Renal cortical epithelial cell (primary cell): ENCODE results near the gene CRTC1. TPM values are rescaled to one million over a fixed set of nuclear protein-coding genes. Genes with fewer than 3 reads are reported as not detected.
"Not testable (repeated sequence)": the region's sequence is repeated elsewhere in the genome, so short reads cannot be mapped to it uniquely, and the experiment has no call there.

Experiments used
- DNase-seq: peaks from one replicate; pipeline ENCODE4 v3.0.0-alpha.2; 2011; ENCODE audit warnings: low read depth
- total RNA-seq: library from RNA; depleted of rRNA; stranded (reverse); fragments of >200 nt; gene quantifications from 2 replicates; pipeline ENCODE4 v1.2.3, GENCODE V29; 2014

CRTC1 gene
- total RNA-seq, 1 donor from 2014 or later, result 3.2 TPM

DNA sequence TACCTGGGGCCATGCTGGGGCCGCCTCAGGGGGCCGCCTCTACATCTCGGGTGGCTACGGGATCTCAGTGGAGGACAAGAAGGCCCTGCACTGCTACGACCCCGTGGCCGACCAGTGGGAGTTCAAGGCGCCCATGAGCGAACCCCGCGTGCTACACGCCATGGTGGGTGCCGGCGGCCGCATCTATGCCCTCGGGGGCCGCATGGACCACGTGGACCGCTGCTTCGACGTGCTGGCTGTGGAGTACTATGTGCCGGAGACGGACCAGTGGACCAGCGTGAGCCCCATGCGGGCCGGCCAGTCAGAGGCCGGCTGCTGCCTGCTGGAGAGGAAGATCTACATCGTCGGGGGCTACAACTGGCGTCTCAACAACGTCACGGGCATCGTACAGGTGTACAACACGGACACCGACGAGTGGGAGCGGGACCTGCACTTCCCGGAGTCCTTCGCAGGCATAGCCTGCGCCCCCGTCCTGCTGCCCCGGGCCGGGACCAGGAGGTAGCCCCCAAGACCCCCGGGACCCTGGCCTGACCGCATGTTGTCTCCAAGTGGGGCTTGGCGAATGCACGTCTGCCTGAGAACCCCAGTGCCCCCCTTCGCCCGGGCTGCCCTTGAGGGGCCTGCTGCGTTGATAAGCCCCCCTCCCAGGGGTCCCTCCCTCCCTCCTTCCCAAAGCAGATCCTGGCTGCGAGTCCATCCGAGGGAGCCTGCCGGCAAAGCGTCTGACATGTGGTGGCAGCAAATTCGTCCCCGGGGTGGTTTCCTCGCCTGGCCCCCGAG, 14.5 kb upstream of the CRTC1 start:
- no peak for DNase-seq

DNA sequence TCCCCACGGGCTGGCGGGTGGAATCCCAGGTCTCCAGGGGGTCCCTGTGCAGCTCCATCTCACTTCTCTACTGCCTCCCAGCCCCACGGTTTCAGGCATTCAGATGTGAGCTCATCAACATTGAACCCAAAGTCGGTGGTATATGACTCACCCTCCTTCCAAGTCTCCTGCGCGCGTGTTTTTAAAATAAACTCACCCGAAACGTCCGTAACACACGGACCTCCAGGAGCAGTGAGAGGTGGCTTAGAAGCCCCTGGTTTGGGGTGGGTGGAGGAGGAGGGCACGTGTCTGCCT, 14.0 kb upstream of the CRTC1 start:
- no peak for DNase-seq

DNA sequence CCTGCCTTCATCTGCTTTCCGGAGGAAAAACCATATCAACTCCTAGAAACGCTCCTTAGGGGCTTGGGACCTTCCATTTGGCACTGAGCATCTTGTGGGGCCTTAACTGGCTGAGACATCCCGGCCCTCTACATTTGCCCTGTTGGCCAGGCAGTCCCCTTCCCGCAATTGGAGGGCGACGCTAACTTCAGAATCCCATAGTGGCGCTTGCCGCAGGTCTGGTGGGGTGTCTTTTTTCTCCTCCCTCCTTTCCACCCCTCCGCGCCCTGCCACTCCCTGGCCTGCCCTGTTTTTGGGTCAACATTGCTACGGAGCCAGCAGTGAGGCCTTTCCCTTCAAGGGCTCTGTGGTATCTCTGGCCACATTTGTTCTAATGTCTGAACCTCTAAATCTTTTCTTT, 13.6 kb upstream of the CRTC1 start:
- DNase-seq, result no peak

DNA sequence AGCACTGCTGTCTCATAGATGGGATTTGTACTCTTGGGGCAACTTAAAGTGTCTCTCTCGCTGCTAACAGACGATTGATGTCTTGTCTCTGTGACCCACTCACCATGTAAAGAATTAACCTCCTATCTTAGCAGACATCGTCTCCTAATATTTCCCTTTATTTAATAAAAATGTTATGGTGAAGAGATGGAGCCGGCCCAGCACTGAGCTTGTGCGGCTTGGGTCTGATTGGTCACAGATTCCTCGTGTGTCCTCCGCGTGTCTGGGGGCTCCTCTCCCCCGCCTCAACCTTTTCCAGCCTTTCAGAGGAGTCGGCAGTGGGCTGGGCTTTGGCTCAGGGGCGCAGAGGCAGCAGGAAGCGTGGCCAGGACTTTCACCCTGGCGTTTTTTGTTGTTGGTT, 13.2 kb upstream of the CRTC1 start:
- DNase-seq, result no peak

DNA sequence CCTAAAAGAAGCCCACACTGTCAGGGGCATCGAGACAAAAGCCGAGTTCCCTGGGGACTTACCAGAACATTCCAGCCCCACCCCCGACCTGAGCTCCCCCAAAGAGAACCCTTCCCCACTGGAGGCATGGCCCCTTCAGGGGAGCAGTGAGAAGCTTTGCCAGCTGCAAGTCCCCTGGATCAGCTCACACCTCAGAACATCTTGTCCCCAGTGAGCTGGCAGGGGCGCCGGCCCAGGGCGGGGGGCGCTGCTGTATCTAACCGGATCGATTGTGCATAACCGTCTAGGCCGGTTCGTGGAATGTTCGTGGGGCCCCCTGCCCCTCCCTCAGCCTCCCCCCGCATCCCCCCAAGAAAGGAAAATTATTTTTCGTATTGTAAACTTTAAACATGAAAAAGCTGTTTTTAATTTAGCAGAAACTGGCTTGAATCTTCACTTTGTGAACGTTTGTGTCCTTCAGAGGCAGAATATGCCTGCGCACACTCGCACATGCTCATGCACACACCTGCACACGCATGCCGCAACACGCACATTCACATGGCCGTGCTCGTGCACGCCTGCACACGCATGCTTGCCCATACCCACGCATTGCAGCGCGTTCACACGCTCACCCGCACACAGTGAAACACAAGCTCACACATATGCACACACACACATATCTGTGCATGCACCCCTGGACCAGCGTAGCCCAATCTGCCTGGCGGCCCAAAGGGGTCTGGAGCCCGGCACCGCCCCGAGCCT, 12.0 kb upstream of the CRTC1 start:
- no peak for DNase-seq

DNA sequence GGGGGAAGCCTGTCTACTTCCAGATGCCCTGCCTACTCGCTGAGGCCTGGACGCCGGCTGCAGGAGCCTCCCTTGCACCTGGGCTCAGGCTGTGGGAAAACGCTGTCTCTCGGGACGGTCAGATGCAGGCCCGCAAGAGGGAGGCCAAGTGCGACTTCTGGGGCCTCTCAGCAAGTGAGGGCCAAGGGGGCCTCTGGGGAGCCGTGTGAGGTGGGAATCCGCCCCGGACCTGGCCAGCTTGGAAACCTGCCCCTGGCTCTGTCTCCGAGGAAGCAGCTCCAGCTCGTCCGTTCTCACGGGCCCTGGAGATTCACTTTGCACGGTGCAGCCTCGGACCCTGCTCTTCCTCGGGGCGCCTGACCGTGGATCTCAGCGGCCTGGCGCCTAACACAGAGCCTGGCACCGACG, 11.4 kb upstream of the CRTC1 start:
- DNase-seq, result no peak

DNA sequence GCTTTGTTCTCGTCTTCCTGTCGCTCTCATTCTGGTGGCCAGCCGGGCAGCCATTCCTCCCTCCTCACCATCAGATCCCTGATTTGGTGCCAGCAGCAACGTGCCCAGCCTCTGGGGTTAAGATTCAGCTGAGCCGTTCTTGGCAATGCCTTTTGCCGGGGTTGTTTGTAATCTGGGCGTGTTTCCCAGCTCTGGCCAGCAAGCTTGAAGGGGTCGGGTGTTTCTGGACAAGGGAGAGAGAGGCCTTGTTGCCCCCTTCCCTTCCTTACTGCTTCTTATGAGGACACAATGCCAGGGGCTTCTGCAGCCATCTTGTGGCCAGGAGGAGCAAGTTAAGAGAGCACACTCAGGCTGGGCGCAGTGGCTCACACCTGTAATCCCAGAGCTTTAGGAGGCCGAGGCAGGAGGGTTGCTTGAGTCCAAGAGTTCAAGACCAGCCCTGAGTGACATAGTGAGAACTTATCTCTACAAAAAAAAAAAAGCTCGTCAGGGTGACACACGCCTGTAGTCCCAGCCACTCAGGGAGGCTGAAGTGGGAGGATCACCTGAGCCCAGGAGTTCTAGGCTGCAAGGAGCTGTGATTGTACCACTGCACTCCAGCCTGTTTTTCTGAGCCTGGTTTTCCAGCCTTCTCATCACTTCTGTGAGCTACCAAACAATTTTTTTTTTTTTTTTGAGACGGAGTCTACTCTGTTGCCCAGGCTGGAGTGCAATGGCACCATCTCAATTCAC, 10.7 kb upstream of the CRTC1 start:
- no peak for DNase-seq

DNA sequence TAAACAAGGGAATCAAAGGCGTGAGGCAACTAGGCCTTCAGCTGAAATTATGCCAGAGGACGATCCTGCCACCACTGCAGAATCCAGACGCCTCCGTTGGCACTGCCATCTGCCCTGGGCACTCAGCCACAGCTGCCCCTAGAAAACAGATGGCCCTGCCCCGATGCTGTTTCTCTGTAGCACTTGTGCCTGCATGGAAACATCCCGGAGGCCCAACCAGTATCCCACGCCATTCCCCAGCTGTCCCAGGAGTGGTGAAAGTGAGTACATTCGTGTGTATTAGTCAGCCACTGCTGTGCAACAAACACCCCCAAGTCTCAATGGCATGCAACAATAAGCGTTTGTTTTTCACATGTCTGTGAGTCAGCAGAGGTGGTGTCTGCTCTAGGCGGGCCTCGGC, 8.9 kb upstream of the CRTC1 start:
- DNase-seq, result no peak

DNA sequence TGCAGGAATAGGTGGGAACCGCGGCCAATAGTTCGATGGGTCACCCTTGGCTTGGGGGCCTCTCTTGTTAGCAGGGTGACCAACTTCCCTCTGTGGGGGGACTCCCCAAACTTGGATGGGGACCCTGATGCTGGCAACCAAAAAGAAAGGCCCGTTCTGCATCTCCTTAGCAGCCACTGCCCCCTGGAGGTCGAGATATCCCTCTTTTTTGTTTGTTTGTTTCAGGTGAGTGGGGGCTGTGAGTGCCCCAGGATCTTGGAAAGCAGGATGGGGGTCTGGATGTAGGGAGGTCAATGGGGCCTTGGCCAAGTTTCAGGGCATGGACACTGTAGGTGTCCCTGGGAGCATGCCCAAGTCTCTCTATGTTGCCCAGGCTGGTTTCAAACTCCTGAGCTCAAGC, 7.7 kb upstream of the CRTC1 start:
- DNase-seq, result no peak

DNA sequence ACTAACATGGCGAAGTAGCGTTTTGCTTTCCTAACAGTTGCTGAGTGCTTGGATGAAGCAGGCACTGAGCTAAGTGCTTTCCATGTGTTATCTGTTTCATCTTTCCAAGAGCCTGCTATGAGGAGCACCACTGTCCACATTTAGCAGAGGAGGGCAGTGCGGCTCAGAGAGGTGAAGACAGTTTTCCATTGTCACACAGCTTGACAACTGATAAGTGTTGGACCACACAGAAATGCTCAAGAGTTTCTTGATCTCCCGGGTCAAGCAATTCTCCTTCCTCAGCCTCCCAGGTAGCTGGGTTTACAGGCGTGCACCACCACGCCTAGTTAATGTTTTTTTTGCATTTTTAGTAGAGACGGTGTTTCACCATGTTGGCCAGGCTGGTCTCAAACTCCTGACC, 6.8 kb upstream of the CRTC1 start:
- DNase-seq, result no peak

DNA sequence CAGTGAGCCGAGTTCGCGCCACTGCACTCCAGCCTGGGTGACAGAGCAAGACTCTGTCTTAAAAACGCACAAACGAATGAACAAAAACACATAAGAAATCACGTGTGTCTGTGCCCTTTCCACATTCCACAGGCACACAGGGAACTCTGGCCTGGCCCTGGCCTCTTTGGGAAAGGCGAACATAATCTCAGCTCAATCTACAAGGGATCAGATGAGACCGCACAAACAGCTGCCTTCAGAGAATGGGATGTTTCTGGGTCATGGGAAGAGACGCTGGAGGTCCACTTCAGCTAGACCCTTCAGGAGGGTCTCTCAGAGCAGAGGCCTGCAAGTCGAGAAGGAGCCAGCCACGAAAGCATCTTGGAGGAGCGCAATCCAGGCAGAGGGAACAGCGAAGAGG, 6.3 kb upstream of the CRTC1 start:
- DNase-seq, result no peak

DNA sequence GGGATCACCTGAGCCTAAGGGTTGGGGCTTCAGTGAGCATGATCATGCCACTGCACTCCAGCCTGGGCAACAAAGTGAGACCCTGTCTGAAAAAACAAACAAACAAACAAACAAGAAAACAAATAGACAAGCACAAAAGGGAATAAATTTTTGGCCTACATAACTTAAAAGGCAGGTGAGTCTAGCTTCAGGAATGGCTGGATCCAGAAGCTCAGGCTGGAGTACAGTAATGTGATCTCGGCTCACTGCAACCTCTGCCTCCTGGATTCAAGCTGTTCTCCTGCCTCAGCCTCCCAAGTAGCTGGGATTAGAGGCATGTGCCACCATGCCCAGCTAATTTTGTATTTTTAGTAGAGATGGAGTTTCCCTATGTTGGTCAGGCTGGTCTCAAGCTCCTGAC, 3.3 kb upstream of the CRTC1 start:
- not testable (repeated sequence) for DNase-seq

DNA sequence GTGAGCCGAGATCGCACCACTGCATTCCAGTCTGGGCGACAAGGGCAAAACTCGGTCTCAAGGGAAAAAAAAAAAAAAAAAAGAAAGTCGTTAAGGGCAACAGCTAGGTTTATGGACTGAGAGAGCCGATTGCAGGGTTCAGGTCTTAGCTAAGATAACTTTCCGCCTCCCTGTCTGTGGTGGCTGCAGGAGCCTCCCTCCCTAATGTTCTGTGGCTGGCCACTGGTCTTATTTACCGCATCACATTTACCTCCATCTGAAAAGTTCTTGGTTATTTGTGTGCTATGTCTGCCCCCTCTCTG, 722 bp upstream of the CRTC1 start:
- DNase-seq, result no peak

DNA sequence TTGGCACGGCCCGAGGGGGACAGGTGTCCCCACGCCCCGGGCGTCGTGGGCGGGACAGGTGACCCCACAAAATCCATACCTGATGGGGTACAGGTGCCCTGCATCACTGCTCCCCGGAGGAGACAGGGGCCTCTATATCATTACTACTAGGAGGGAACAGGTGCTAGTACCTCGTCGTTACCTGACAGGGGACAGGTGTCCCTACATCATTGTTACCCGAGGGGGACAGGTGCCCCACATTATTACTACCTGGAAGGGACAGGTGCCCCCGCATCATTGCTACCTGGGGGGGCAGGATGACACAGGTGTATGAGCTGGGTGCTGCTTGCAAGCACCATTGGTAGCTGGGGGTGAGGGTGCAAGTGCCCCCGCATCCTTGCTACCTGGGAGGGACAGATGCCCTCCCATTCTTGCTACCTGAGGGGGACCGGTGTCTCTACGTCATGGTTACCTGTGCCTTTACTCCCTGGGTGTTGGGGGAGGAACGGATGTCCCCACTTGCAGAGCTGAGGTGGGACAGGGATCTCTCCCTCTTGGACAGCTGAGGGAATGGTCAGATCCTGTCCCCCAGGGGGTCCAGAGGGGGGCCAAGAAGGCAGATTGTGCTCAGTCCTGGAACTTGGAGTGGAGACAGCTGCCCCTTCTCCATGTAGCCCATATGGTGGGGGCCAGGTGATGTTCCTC, 620 bp downstream of the CRTC1 start:
- no peak for DNase-seq

DNA sequence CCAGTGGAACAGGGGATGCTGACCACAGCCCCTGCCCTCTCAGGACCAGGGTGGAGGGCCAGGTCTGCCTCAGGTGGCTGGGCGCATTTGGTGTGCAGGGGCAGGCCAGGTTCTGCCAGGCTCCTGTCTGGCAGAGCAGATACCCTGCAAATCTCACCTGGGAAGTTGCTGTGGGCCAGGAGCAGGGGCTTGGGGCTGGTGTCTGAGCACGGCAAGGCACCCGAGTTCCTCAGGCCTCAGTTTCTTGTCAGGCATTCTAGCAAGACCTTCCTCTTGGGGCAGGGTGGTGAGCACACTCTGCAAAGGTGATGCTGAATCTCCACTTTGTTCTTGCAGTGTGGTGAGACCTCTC, 1.1 kb downstream of the CRTC1 start:
- no peak for DNase-seq

DNA sequence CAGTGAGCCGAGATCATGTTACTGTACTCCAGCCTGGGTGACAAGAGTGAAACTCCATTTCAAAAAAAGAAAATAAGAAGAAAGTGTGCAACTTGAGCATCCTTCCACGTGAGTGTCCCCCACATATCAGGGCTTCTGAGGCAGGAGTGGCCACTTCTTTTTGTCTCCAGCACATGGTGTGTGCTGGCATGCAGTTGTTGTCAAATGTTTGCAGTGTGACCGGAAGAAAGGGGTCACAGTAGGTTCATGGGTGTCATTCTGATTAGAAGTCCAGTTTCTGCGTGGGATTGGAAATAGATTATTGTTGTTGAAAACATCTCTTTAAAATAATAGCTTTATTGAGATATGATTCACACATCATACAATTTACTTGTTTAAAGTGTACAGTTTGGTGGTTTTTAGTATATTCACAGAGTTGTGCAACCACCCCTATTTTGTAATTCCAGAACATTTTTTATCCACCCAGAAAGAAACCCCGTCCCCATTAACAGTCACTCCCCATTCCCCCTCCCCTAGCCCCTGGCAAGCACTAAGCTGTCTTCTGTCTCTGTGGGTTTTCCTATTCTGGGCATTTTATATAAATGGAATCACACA, 2.2 kb downstream of the CRTC1 start:
- no peak for DNase-seq

DNA sequence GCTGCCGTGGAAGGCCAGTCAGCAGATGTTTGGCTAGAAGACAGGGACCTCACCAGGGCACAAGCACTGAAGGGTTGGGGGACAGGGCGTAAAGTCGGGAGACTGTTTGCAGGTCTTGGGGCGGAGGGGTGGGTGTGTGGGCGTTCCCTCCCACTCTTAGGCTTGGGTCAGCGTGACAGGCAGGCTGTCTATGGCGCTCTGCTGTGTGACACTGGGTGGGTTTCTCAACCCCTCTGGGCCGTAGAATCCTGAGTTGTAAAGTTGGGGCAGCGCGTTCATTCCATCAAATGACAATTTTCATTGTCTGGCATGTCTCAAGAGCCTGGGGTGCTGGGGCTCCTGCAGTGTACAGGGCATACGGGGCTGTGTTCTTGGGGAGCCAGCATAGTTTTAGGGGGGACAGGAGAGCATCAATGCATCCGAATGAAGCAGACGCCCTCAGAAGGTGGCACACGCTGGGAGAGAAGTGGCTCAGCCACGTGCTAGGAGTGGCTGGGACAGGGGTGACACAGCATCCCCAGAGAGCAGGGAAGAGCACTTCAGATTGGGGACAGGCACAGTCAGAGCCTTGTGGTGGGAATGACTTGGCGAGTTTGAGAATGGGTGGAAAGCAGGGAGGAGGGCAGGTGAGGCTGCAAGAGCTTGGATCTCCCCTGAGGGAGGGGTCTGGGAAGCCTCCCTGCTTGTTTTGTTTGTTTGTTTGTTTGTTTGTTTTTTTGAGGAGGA, 4.4 kb downstream of the CRTC1 start:
- DNase-seq, result no peak

DNA sequence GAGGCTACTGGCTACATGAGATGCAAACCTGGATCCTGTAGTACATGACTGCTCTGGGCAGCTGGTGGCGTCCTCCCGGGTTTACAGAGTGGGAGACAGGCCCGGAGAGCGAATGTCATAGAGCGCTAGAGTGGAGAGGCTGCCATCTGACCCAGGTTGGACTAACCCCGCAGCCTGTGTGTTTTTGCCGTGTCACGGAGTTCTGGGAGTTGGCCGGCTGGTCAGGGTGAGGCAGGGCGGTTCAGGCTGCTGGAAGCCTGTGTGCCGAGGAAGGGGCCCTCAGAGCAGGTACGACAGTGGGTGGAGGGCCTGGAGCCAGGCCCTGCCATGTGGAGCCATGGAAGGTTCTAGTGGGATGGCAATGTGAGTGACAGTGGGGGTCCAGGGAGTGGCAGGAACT, 12.5 kb downstream of the CRTC1 start:
- DNase-seq, result no peak

DNA sequence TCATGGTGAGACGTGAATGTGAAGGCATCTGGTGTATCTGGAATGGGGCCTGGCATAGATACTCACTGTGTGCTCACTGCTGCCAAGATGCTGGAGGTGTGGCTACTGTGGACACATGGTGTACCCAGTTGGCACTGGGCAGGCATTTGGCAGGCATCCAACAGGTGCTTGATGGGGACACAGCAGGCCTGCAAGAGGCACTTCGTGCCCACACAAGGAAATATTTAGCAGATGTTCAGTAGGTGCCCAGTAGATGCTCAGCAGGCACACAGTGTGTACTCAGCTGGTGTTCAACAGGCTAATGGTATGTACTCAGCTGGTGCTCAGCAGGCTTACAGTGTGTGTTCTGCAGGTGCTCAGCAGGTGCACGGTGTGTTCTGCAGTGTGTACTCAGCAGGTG, 14.2 kb downstream of the CRTC1 start:
- no peak for DNase-seq

DNA sequence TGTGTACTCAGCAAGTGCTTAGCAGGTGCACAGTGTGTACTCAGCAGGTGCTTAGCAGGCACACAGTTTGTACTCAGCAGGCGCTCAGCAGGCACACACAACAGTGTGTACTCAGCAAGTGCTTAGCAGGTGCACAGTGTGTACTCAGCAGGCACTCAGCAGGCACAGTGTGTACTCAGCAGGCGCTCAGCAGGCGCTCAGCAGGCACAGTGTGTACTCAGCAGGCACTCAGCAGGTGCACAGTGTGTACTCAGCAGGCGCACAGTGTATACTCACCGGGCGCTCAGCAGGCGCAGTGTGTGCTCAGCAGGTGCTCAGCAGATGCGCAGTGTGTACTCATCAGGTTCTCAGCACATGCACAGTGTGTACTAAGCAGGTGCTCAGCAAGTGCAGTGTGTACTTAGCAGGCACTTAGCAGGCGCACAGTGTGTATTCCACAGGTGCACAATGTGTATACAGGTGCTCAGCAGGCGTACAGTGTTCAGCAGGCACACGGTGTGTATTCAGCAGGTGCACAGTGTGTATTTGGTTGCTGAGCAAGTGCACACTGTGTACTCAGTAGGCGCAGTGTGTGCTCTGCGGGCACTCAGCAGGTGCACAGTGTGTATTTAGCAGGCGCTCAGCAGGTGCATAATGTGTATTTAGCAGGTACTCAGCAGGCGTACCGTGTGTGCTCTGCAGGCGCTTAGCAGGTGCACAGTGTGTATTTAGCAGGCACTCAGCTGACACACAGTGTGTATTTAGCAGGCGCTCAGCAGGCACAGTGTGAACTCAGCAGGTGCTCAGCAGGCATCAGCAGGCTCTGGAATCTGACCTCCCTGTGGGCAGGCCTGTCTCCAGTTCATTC, 15.1 kb downstream of the CRTC1 start:
- DNase-seq, result no peak
